ENCODE results near the gene EIF1B. TPM values are rescaled to one million over a fixed set of nuclear protein-coding genes. Genes with fewer than 3 reads are reported as not detected.
"Not testable (repeated sequence)": the region's sequence is repeated elsewhere in the genome, so short reads cannot be mapped to it uniquely, and the experiment has no call there.

Gene EIF1B
- total RNA-seq = 60.4 TPM

- Histone ChIP-seq H3K4me1 (ENCODE audit: insufficient read depth, low read length) (peaks cover 31% of the 10 kb centered on the region), H3K4me3 (ENCODE audit: low read length) (peak within 1 kb of the TSS; percentile 92), H3K27me3 (ENCODE audit: insufficient read depth, low read length) (no peaks in the 10 kb centered on the region), H3K9me3 (ENCODE audit: low read depth, low read length) (no peaks in the 10 kb centered on the region)
Measured at GRCh38 chr3:40309418-40309924, at the start of gene EIF1B. Gene EIF1B (plus strand): TSS chr3:40309707. CDS start chr3:40309942, 235 bp downstream.

- H3K4me3 ChIP-seq (ENCODE audit: low read length) = no peak overlapping the region
- H3K27me3 ChIP-seq (ENCODE audit: insufficient read depth, low read length) = no peaks in the 10 kb centered on the region
- H3K9me3 ChIP-seq (ENCODE audit: low read depth, low read length) = no peaks in the 10 kb centered on the region
- peaks cover 4% of the 10 kb centered on the region for H3K4me1 ChIP-seq (ENCODE audit: insufficient read depth, low read length)
Measured at GRCh38 chr3:40262331-40262730, 47.2 kb upstream of the EIF1B start.

- H3K4me1 ChIP-seq (ENCODE audit: insufficient read depth, low read length) = no peaks in the 10 kb centered on the region
- H3K4me3 ChIP-seq (ENCODE audit: low read length) = no peak overlapping the region
- no peaks in the 10 kb centered on the region for H3K27me3 ChIP-seq (ENCODE audit: insufficient read depth, low read length)
- no peaks in the 10 kb centered on the region for H3K9me3 ChIP-seq (ENCODE audit: low read depth, low read length)
Measured at GRCh38 chr3:40264451-40264850, 45.1 kb upstream of the EIF1B start.

GRCh38 chr3:40265181-40265580 is 44.3 kb upstream of the EIF1B start:
- Histone ChIP-seq H3K4me3 (ENCODE audit: low read length) (no peak overlapping the region), H3K9me3 (ENCODE audit: low read depth, low read length) (no peaks in the 10 kb centered on the region), H3K27me3 (ENCODE audit: insufficient read depth, low read length) (no peaks in the 10 kb centered on the region), H3K4me1 (ENCODE audit: insufficient read depth, low read length) (no peaks in the 10 kb centered on the region)

- Histone ChIP-seq H3K27me3 (ENCODE audit: insufficient read depth, low read length) (no peaks in the 10 kb centered on the region), H3K4me1 (ENCODE audit: insufficient read depth, low read length) (no peaks in the 10 kb centered on the region), H3K4me3 (ENCODE audit: low read length) (no peak overlapping the region), H3K9me3 (ENCODE audit: low read depth, low read length) (no peaks in the 10 kb centered on the region)
Measured at GRCh38 chr3:40267937-40268724, 41.4 kb upstream of the EIF1B start.

- H3K27me3 ChIP-seq (ENCODE audit: insufficient read depth, low read length) = no peaks in the 10 kb centered on the region
- no peak overlapping the region for H3K4me3 ChIP-seq (ENCODE audit: low read length)
- no peaks in the 10 kb centered on the region for H3K4me1 ChIP-seq (ENCODE audit: insufficient read depth, low read length)
- H3K9me3 ChIP-seq (ENCODE audit: low read depth, low read length) = no peaks in the 10 kb centered on the region
Measured at GRCh38 chr3:40268802-40269524, 40.5 kb upstream of the EIF1B start.

- H3K27me3 ChIP-seq (ENCODE audit: insufficient read depth, low read length) = no peaks in the 10 kb centered on the region
- no peaks in the 10 kb centered on the region for H3K4me1 ChIP-seq (ENCODE audit: insufficient read depth, low read length)
- H3K9me3 ChIP-seq (ENCODE audit: low read depth, low read length) = no peaks in the 10 kb centered on the region
Measured at GRCh38 chr3:40278791-40279190, 30.7 kb upstream of the EIF1B start.

GRCh38 chr3:40281995-40282394 is 27.5 kb upstream of the EIF1B start:
- H3K27me3 ChIP-seq (ENCODE audit: insufficient read depth, low read length) = no peaks in the 10 kb centered on the region
- H3K4me1 ChIP-seq (ENCODE audit: insufficient read depth, low read length) = no peaks in the 10 kb centered on the region
- no peak overlapping the region for H3K4me3 ChIP-seq (ENCODE audit: low read length)
- no peaks in the 10 kb centered on the region for H3K9me3 ChIP-seq (ENCODE audit: low read depth, low read length)

More at GRCh38 chr3:40278791-40279190, 30.7 kb upstream of the EIF1B start:
- no peak overlapping the region for H3K4me3 ChIP-seq (ENCODE audit: low read length)

- H3K4me3 ChIP-seq (ENCODE audit: low read length); H3K9me3 ChIP-seq (ENCODE audit: low read depth, low read length): not testable (repeated sequence)
Measured at GRCh38 chr3:40283057-40283456, 26.4 kb upstream of the EIF1B start.

GRCh38 chr3:40287248-40287647 is 22.3 kb upstream of the EIF1B start:
- Histone ChIP-seq H3K4me3 (ENCODE audit: low read length) (no peak overlapping the region), H3K9me3 (ENCODE audit: low read depth, low read length) (no peaks in the 10 kb centered on the region), H3K27me3 (ENCODE audit: insufficient read depth, low read length) (no peaks in the 10 kb centered on the region), H3K4me1 (ENCODE audit: insufficient read depth, low read length) (no peaks in the 10 kb centered on the region)

More at GRCh38 chr3:40283057-40283456, 26.4 kb upstream of the EIF1B start:
- not testable (repeated sequence) for H3K27me3 ChIP-seq (ENCODE audit: insufficient read depth, low read length); H3K4me1 ChIP-seq (ENCODE audit: insufficient read depth, low read length)

- no peak overlapping the region for H3K4me3 ChIP-seq (ENCODE audit: low read length)
- no peaks in the 10 kb centered on the region for H3K4me1 ChIP-seq (ENCODE audit: insufficient read depth, low read length)
- H3K9me3 ChIP-seq (ENCODE audit: low read depth, low read length) = no peaks in the 10 kb centered on the region
- no peaks in the 10 kb centered on the region for H3K27me3 ChIP-seq (ENCODE audit: insufficient read depth, low read length)
Measured at GRCh38 chr3:40290396-40290795, 19.1 kb upstream of the EIF1B start.

GRCh38 chr3:40291471-40291870 is 18.0 kb upstream of the EIF1B start:
- no peak overlapping the region for H3K4me3 ChIP-seq (ENCODE audit: low read length)
- no peaks in the 10 kb centered on the region for H3K4me1 ChIP-seq (ENCODE audit: insufficient read depth, low read length)
- no peaks in the 10 kb centered on the region for H3K27me3 ChIP-seq (ENCODE audit: insufficient read depth, low read length)
- no peaks in the 10 kb centered on the region for H3K9me3 ChIP-seq (ENCODE audit: low read depth, low read length)

- no peaks in the 10 kb centered on the region for H3K4me1 ChIP-seq (ENCODE audit: insufficient read depth, low read length)
- no peaks in the 10 kb centered on the region for H3K9me3 ChIP-seq (ENCODE audit: low read depth, low read length)
- H3K4me3 ChIP-seq (ENCODE audit: low read length) = no peak overlapping the region
- H3K27me3 ChIP-seq (ENCODE audit: insufficient read depth, low read length) = no peaks in the 10 kb centered on the region
Measured at GRCh38 chr3:40292637-40293349, 16.7 kb upstream of the EIF1B start.

GRCh38 chr3:40294434-40294833 is 15.1 kb upstream of the EIF1B start:
- Histone ChIP-seq H3K4me1 (ENCODE audit: insufficient read depth, low read length) (peaks cover 7% of the 10 kb centered on the region), H3K9me3 (ENCODE audit: low read depth, low read length) (no peaks in the 10 kb centered on the region), H3K4me3 (ENCODE audit: low read length) (no peak overlapping the region), H3K27me3 (ENCODE audit: insufficient read depth, low read length) (no peaks in the 10 kb centered on the region)

GRCh38 chr3:40298075-40298474 is 11.4 kb upstream of the EIF1B start:
- H3K27me3 ChIP-seq (ENCODE audit: insufficient read depth, low read length) = no peaks in the 10 kb centered on the region
- peaks cover 28% of the 10 kb centered on the region for H3K4me1 ChIP-seq (ENCODE audit: insufficient read depth, low read length)
- no peak overlapping the region for H3K4me3 ChIP-seq (ENCODE audit: low read length)
- no peaks in the 10 kb centered on the region for H3K9me3 ChIP-seq (ENCODE audit: low read depth, low read length)
